SU-DHL-6 (cell line): ENCODE measurements around the gene HS6ST2.

ENCODE experiments used
- EZH2phosphoT487 ChIP-seq: fragments of 200-600 bp; sonication (generic), shearing (Covaris generic); conservative IDR thresholded peaks from 2 replicates; pipeline ENCODE4 v1.6.1; 2018; ENCODE audit warnings: mild to moderate bottlenecking, antibody characterized with exemption, low read length, moderate library complexity, mixed read lengths
- TF ChIP-seq, protein P1 (sequence below): fragments of 200-600 bp; sonication (generic); IDR thresholded peaks from one replicate; pipeline ENCODE4 v1.5.1; 2017; ENCODE audit warnings: antibody characterized with exemption, mild to moderate bottlenecking, low read length, moderate library complexity; ENCODE audit not compliant: insufficient read depth, poor library complexity, severe bottlenecking

DNA sequence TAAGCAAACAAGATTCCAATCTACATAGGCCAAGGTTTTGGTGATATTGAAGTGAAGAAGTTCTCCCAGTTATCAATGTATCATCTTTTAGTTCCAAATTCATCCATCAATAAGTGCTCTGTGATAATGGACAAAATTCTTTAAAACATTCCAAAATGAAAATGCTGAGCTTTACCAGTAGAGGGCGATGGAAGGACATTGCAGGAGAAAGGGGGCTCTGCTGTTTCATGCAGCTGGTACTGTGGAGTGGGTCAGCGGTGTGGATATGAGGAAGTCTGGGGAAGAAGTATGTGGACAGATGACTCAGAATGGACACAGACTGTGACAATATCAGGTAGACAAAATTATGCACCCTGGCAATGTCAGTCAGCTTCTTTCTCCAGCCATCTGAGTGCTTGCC, 46.6 kb upstream of the HS6ST2 start:
- TF ChIP-seq, protein P1, sequence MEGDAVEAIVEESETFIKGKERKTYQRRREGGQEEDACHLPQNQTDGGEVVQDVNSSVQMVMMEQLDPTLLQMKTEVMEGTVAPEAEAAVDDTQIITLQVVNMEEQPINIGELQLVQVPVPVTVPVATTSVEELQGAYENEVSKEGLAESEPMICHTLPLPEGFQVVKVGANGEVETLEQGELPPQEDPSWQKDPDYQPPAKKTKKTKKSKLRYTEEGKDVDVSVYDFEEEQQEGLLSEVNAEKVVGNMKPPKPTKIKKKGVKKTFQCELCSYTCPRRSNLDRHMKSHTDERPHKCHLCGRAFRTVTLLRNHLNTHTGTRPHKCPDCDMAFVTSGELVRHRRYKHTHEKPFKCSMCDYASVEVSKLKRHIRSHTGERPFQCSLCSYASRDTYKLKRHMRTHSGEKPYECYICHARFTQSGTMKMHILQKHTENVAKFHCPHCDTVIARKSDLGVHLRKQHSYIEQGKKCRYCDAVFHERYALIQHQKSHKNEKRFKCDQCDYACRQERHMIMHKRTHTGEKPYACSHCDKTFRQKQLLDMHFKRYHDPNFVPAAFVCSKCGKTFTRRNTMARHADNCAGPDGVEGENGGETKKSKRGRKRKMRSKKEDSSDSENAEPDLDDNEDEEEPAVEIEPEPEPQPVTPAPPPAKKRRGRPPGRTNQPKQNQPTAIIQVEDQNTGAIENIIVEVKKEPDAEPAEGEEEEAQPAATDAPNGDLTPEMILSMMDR, result peak; percentile 36
- no peak for TF ChIP-seq EZH2phosphoT487
